ENCODE data around the gene MAFG. TPM values are rescaled to one million over a fixed set of nuclear protein-coding genes. Genes with fewer than 3 reads are reported as not detected.
A peak's percentile ranks its signal among the peaks of the same experiment; 100 is the strongest.

MAFG gene
- total and polyA plus RNA-seq, 2 donors (not counting 3 experiments of a cell fraction or from before 2014, with no cell fraction given) = 27.6 to 35.0 TPM

GRCh38 chr17:81967533-81968395 is 40.2 kb upstream of the MAFG start:
- CTCF ChIA-PET = interaction anchor here (1.6 to 2.4 kb wide), 4 partner anchors 9 to 54 kb away, joined by 3 to 7 read pairs (median 5); no protein-coding TSS in a partner anchor
- H3K79me2 ChIP-seq (ENCODE audit: control insufficient read depth, insufficient read depth, low read length) = no peaks in the 10 kb centered on the region
- no peak overlapping the region for H3K27ac ChIP-seq (ENCODE audit: insufficient read depth, low read depth, low read length)
- peak overlapping the region; percentile 38 for H2AFZ ChIP-seq (ENCODE audit: low read depth, low read length)
- H3K27me3 ChIP-seq (ENCODE audit: control insufficient read depth in 2 of 2, insufficient read depth in 2 of 2, low read length in 2 of 2) = peaks cover 15 to 16% of the 10 kb centered on the region in 2 experiments
- no peaks in the 10 kb centered on the region for H3K36me3 ChIP-seq (ENCODE audit: control insufficient read depth in 2 of 2, extremely low read depth in 1 of 2, insufficient read depth in 2 of 2, low read length in 2 of 2)
- no peak overlapping the region for H3K9ac ChIP-seq (replicated peaks; ENCODE audit: extremely low read depth, insufficient read depth, low read length)
- intact Hi-C loops (cut with micrococcal nuclease) = no loop called here
- no peak overlapping the region for H3K4me2 ChIP-seq (ENCODE audit: insufficient read depth, low read length)
- POLR2A ChIA-PET = no interaction called here
- no TSS peak for BruUV-seq (replicated peaks)
- no peaks in the 10 kb centered on the region for H3K4me1 ChIP-seq (ENCODE audit: control insufficient read depth, extremely low read depth, insufficient read depth, low read length)
- dilution Hi-C loops (cut with MboI; ENCODE audit: extremely low pct_ligation_motif_present, low sequenced_read_pairs) = no loop called here
- H4K20me1 ChIP-seq (replicated peaks; ENCODE audit: control insufficient read depth, extremely low read depth, insufficient read depth, low read length) = no peaks in the 10 kb centered on the region
- no peak overlapping the region for H3K4me3 ChIP-seq (replicated peaks in 1 of 3; ENCODE audit: insufficient read depth in 1 of 3, low read depth in 1 of 3, low read length in 3 of 3)
- no peaks in the 10 kb centered on the region for H3K9me3 ChIP-seq (replicated peaks; ENCODE audit: control insufficient read depth, insufficient read depth, low read length)
- H3K9me1 ChIP-seq (replicated peaks; ENCODE audit: control insufficient read depth, extremely low read depth, insufficient read depth, low read length) = no peaks in the 10 kb centered on the region
- DNase-seq (ENCODE audit: low read depth, low spot score) (no peak), FAIRE-seq (no peak)
- no peak for TF ChIP-seq CTCF (IDR thresholded peaks at IDR 0.05; ENCODE audit: extremely low read depth in 1 of 2, insufficient read depth in 1 of 2, low read depth in 1 of 2, low read length in 2 of 2)
- no peak for TF ChIP-seq FOS (IDR thresholded peaks at IDR 0.05; ENCODE audit: borderline replicate concordance, insufficient read depth, low read length)
- TF ChIP-seq JUN (IDR thresholded peaks at IDR 0.05; ENCODE audit: borderline replicate concordance, insufficient read depth, insufficient read length, low read depth) = no peak
- TF ChIP-seq GATA2 (IDR thresholded peaks at IDR 0.05; ENCODE audit: insufficient read depth, insufficient read length, low read depth, low read length) = no peak
- no peak for TF ChIP-seq POLR2A (IDR thresholded peaks at IDR 0.05; ENCODE audit: low read depth, low read length)
- no peak for TF ChIP-seq MYC (IDR thresholded peaks at IDR 0.05; ENCODE audit: low read depth, low read length)
- TF ChIP-seq POLR2AphosphoS5 (IDR thresholded peaks at IDR 0.05; ENCODE audit: insufficient read depth, low read depth, low read length) = no peak
- TF ChIP-seq EZH2 (IDR thresholded peaks at IDR 0.05; ENCODE audit: borderline replicate concordance, low read depth, low read length, severe bottlenecking) = no peak
- TF ChIP-seq MAX (IDR thresholded peaks at IDR 0.05; ENCODE audit: insufficient read depth, insufficient read length) = no peak

All from endothelial cell of umbilical vein (primary cell).